ENCODE data around the gene PAXIP1.

PAXIP1 gene

DNA sequence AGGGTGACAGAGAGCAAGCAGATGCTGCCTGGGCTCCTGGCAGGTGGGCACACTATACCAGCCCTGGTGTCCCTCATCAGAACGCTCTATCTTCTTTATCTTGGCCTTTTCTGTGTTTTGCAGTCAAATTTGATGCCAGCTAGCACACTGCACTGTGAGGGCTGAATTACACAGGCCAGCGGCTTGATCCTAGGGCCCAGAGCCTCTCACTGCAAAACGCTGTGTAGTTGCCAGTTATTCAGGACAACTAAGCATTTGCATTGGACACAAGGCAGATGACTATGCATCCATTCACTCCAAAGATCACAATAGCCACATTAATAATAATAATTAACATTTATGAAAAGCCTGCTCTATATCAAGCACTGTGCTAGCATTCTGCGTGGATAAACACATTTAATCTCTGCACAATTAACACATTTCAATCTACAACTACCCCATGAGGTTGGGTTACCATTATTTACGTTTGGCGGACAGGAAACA, 100.3 kb downstream of the PAXIP1 start:
- no peak for DNase-seq (ENCODE audit: low read depth)
- TF ChIP-seq, protein P1, sequence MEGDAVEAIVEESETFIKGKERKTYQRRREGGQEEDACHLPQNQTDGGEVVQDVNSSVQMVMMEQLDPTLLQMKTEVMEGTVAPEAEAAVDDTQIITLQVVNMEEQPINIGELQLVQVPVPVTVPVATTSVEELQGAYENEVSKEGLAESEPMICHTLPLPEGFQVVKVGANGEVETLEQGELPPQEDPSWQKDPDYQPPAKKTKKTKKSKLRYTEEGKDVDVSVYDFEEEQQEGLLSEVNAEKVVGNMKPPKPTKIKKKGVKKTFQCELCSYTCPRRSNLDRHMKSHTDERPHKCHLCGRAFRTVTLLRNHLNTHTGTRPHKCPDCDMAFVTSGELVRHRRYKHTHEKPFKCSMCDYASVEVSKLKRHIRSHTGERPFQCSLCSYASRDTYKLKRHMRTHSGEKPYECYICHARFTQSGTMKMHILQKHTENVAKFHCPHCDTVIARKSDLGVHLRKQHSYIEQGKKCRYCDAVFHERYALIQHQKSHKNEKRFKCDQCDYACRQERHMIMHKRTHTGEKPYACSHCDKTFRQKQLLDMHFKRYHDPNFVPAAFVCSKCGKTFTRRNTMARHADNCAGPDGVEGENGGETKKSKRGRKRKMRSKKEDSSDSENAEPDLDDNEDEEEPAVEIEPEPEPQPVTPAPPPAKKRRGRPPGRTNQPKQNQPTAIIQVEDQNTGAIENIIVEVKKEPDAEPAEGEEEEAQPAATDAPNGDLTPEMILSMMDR (conservative IDR thresholded peaks at IDR 0.05; ENCODE audit: low read length) = no peak
- no peak overlapping the region for H3K4me3 ChIP-seq (ENCODE audit: low read length)

DNA sequence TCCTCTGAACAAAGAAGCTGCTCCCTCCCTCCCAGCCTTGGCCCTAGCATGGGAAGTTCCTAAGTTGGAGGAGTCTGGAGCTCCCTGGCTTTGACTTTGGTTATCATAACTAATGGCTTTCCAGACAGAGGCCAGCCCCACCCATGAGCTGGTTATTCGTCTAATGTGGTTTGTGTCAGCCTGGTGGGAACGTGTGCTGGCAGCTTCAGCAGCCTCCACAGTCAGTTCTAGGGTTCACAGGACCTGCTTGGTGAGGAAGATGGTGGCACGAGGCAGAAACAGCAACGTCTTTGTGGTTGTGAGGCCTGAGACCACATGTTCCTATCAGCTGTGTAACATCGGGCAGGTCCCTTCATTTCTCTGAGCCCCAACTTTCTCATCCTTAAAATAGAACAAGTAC, 103.1 kb downstream of the PAXIP1 start:
- DNase-seq (ENCODE audit: low read depth) = no peak
- TF ChIP-seq, protein P1 (conservative IDR thresholded peaks at IDR 0.05; ENCODE audit: low read length) = no peak
- H3K4me3 ChIP-seq (ENCODE audit: low read length) = no peak overlapping the region

DNA sequence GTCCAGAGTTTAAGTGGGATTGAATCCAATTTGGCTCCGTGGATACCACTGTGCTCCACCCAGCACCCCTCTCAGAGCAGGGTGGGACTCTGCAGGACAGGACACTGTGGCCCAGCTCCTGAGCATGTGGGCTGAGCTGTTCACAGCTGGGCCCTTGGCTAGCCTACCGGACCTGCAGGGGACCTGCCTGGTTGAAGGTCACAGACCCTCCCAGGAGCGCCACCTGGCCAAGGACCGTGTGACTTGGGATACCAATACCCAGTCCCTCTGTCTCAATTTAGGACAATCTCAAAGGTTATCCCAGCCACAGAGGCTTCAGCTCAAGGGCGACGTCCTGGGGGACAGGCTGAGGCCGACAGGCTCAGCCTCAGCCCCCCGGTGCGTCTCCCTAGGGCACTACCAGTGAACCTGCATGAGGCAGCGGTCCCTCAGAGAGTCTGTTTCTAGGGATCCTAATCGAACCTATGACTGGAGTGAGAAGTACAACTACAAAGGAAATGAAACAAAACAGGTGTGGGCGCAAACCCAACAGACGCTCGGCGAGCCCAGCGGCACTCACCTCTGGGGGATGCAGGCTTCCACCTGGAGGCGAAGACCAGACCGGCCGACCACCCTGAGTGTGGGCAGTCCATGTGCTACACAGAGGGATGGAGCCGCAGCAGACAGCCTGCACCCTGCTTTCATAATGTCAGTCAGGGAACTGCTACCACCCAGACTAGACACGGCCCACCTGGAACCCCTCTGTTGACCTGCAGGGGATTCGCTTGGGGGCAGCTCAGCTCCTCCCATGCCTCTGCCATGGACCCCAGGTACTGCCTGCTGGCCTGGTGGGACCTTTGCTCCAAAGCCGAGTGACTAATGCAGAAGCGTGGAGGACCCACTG, 103.7 kb downstream of the PAXIP1 start:
- no peak for DNase-seq (ENCODE audit: low read depth)
- TF ChIP-seq, protein P1 (conservative IDR thresholded peaks at IDR 0.05; ENCODE audit: low read length) = no peak
- no peak overlapping the region for H3K4me3 ChIP-seq (ENCODE audit: low read length)

DNA sequence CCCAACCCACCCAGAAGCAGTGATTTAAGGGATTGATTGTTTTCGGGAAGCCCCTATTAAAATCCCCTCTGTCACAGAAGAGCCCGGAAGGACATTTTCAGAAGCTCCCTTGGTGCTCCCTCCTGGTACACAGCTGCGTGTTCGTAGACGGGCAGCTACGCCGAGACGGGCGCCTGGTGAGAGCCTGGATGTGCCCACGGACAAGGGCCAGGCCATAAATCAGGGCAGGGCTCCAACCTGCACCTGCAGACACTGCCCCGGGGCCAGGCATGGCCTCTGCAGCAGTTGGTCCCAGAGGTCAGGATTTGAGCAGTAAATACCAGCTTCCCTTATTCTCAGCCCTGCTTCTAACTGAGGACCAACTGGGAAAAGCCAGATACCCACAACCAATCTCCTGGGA, 106.8 kb downstream of the PAXIP1 start:
- no peak overlapping the region for H3K4me3 ChIP-seq (ENCODE audit: low read length)
- DNase-seq (ENCODE audit: low read depth) = no peak
- TF ChIP-seq, protein P1 (conservative IDR thresholded peaks at IDR 0.05; ENCODE audit: low read length) = no peak

All from AG10803 (cell line).